AG04450 (cell line): ENCODE measurements around the gene SNAPC3. TPM values are rescaled to one million over a fixed set of nuclear protein-coding genes. Genes with fewer than 3 reads are reported as not detected.
A peak's percentile ranks its signal among the peaks of the same experiment; 100 is the strongest.

Source experiments
- CTCF ChIA-PET: fragments of 300-600, 350-600 bp; formaldehyde crosslinking; extraction: SDS; loops from one replicate; lab custom pipeline; 2022; ENCODE audit warnings: antibody characterized with exemption, inconsistent platforms; lab: Charles Lee
- POLR2A ChIA-PET: fragments of 350-600 bp; formaldehyde crosslinking; extraction: SDS; loops from one replicate; lab custom pipeline; 2021; ENCODE audit warnings: antibody characterized with exemption, inconsistent platforms; lab: Yijun Ruan, JAX
- DNase-seq: peaks from one replicate; pipeline ENCODE4 v3.0.0-alpha.2; 2011; ENCODE audit warnings: low read depth, low spot score
- H3K27ac ChIP-seq: one replicate; pipeline ENCODE4 v1.5.1; 2012; ENCODE audit warnings: low read depth, low read length, control low read depth
- H3K27me3 ChIP-seq: one replicate; pipeline ENCODE4 v1.6.0; 2012; ENCODE audit warnings: low read length; ENCODE audit not compliant: control insufficient read depth, insufficient read depth
- H3K4me3 ChIP-seq: 2 replicates; pipeline ENCODE4 v1.5.1; 2011; ENCODE audit warnings: mild to moderate bottlenecking, low read depth, low read length, control low read depth
- H3K9me3 ChIP-seq: 2 replicates; pipeline ENCODE4 v1.5.1; 2012; ENCODE audit warnings: low read length; ENCODE audit not compliant: control insufficient read depth, insufficient read depth
- CTCF ChIP-seq: IDR thresholded peaks from 2 replicates; pipeline ENCODE4 v1.5.1; 2011; ENCODE audit warnings: low read depth, low read length, control low read depth, inconsistent platforms
- polyA minus RNA-seq: library from RNA; depleted of rRNA, polyadenylated mRNA; stranded (reverse); fragments of >200 nt; gene quantifications from 2 replicates; pipeline ENCODE4 v1.2.3, GENCODE V29; 2011; rRNA and poly(A)+ RNA removed
- polyA plus RNA-seq: library from polyadenylated mRNA; depleted of rRNA; stranded (reverse); fragments of >200 nt; gene quantifications from 2 replicates; pipeline ENCODE4 v1.2.3, GENCODE V29; 2011; rRNA removed

Gene SNAPC3
- polyA plus RNA-seq (31.8 and 45.3 TPM in 2 replicates), polyA minus RNA-seq (17.4 and 33.4 TPM in 2 replicates)

DNA sequence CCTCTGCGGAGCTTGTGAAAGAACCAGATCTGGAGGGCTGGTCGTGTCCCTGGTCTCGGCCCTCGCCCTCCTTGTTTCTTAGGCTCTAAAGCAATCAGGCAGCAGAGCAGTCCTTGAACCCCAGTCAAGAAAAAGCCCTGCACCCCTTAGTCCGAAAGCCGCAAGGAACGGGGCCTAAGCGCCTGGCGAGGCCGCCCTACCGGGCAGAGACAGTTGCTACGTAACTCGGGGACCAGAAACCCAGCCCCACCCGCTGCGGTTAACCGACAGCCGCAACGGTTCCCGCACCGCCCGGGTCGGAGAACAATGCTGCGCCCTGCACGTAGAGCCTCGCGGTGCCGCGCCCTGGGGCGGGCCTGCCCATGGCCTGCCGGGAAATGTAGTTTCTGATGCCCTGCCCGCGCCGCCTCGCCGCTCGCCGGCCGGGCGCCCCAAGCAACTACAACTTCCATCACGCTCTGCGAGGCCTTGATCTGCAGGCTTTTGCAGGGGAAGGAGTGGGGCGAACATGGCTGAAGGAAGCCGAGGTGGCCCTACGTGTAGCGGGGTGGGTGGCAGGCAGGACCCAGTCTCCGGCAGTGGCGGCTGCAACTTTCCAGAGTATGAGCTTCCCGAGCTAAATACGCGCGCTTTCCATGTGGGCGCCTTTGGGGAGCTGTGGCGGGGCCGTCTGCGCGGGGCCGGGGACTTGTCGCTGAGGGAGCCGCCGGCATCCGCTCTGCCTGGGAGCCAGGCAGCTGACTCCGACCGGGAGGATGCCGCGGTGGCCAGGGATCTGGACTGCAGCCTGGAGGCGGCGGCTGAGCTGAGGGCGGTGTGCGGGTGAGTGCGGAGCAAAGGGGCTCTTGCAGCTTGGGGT, at the start of gene SNAPC3:
SNAPC3 (plus strand) TSS at position 505 of the 859 bp plus-strand sequence; CDS start at position 509, 4 bp downstream.
- peak; percentile 71 for DNase-seq
- ChIA-PET POLR2A (interaction anchor here (0.6 kb wide), 1 partner anchor 129 kb away, joined by 4 read pairs; no protein-coding TSS in a partner anchor), CTCF (interaction anchor here (1.0 to 3.1 kb wide), 4 partner anchors 183 to 212 kb away, joined by 3 to 21 read pairs (median 4); no protein-coding TSS in a partner anchor)
- H3K9me3 ChIP-seq, result peaks cover 3% of the 10 kb centered on the region; the same call in 1 of the 2 replicates
- no peaks in the 10 kb centered on the region for H3K27me3 ChIP-seq
- H3K4me3 ChIP-seq, result peak within 1 kb of the TSS; percentile 98
- TF ChIP-seq CTCF, result no peak; the same call in 1 of the 2 replicates
- H3K27ac ChIP-seq, result peak within 1 kb of the TSS; percentile 68

DNA sequence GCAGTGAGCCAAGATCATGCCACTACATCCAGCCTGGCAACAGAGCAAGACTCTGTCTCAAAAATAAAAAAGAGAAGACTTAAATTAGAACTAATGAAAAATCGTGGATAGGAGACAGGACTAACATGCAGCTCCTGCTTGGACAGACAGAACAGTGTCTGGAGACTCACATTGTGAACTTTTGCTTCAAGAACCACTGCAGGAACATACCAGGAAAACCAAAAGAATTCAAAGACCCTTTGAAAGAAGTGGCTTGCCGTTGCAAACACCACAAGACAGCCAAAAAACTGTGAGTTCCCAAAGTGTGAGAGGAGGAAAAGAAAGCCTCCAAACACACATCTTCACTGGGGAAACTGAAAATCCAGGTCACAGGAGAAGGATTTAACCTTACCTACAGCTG, 48.8 kb upstream of the SNAPC3 start:
- Histone ChIP-seq H3K27ac (peak overlapping the region; percentile 88), H3K9me3 (peaks cover 4% of the 10 kb centered on the region), H3K27me3 (no peaks in the 10 kb centered on the region), H3K4me3 (no peak overlapping the region)
- POLR2A ChIA-PET, result interaction anchor here (1.9 kb wide), 1 partner anchor 67 kb away, joined by 5 read pairs; the partner anchor contains the start of gene TTC39B
- DNase-seq, result peak; percentile 6
- CTCF ChIA-PET, result no interaction called here
- no peak for TF ChIP-seq CTCF

GRCh38 chr9:15374310-15374709, 48.4 kb upstream of the SNAPC3 start:
- Histone ChIP-seq H3K27me3 (no peaks in the 10 kb centered on the region), H3K9me3 (peaks cover 4% of the 10 kb centered on the region), H3K4me3 (no peak overlapping the region), H3K27ac (peak overlapping the region; percentile 88)
- POLR2A ChIA-PET, result interaction anchor here (1.9 kb wide), 1 partner anchor 67 kb away, joined by 5 read pairs; the partner anchor contains the start of gene TTC39B
- TF ChIP-seq CTCF, result no peak
- DNase-seq, result no peak
- CTCF ChIA-PET, result no interaction called here

DNA sequence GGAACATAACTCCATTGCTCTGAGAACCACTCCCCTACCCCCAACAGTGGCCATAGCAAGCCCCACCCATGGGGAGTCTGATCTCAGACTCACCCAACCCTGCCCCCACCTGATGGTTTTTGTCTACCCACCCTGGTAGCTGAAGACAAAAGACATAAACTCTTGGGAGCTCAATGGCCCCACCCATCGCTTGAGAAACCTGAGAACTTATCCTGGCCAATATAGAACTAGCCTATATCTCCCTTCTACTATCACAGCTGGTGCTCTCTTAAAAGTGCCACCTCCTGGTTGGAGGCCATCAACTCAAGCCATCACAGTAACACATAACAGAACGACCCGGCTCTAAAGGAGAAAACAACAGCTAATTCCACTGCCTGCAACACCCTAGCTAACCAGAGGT, 47.9 kb upstream of the SNAPC3 start:
- Histone ChIP-seq H3K4me3 (no peak overlapping the region), H3K27me3 (no peaks in the 10 kb centered on the region), H3K27ac (no peak overlapping the region), H3K9me3 (peaks cover 4% of the 10 kb centered on the region)
- DNase-seq, result no peak
- no peak for TF ChIP-seq CTCF
- POLR2A ChIA-PET, result no interaction called here
- CTCF ChIA-PET, result no interaction called here
